HCT116 (cell line): Measurements from ENCODE around the gene TRPC4. TPM values are rescaled to one million over a fixed set of nuclear protein-coding genes. Genes with fewer than 3 reads are reported as not detected.

ENCODE experiments used
- ATAC-seq: fragments of 200-7000 bp; cut with Tn5 transposase; 2 replicates; pipeline ENCODE4 v1.9.1; 2020; ENCODE audit warnings: mild to moderate bottlenecking, moderate library complexity
- BruUV-seq: library from RNA; stranded (reverse); fragments of 400-500 nt; replicated peaks from 2 replicates; lab custom pipeline; 2021; lab: Mats Ljungman, UMichigan
- CTCF ChIA-PET: fragments of 300-600 bp; sonication (Branson Sonifier 250); formaldehyde crosslinking; loops from one replicate; lab custom pipeline; 2021; ENCODE audit warnings: antibody characterized with exemption; lab: Charles Lee
- POLR2A ChIA-PET: fragments of 300-600, 350-600 bp; sonication (Branson Sonifier 250); formaldehyde crosslinking; loops from one replicate; lab custom pipeline; 2021; ENCODE audit warnings: antibody characterized with exemption; lab: Charles Lee
- RAD21 ChIA-PET, 2 experiments: fragments of 300-600 bp; sonication (Branson Sonifier 250); formaldehyde crosslinking; loops; one replicate each; lab custom pipeline; 2023; ENCODE audit warnings: low total read pairs in 2 of 2; ENCODE audit not compliant: uncharacterized antibody in 2 of 2, unreplicated experiment in 2 of 2, low non-redundant PET in 1 of 2; lab: Charles Lee
- DNase-seq: peaks from one replicate; pipeline ENCODE4 v3.0.0-alpha.2; 2010; ENCODE audit warnings: low read depth, low spot score
- H2AFZ ChIP-seq: fragments of 200-600 bp; shearing (Covaris generic), sonication (generic); 2 replicates; pipeline ENCODE4 v1.6.1; 2017; ENCODE audit warnings: low read depth, mixed run types, mixed read lengths, antibody characterized with exemption, low read length; ENCODE audit not compliant: poor library complexity, severe bottlenecking
- H3K27ac ChIP-seq: 2 replicates; pipeline ENCODE4 v1.5.1; 2012; ENCODE audit warnings: low read depth, low read length
- H3K27me3 ChIP-seq: fragments of 200-600 bp; sonication (generic); 2 replicates; pipeline ENCODE4 v1.6.1; 2016; ENCODE audit warnings: mixed run types, low read length, mixed read lengths; ENCODE audit not compliant: insufficient read depth
- H3K36me3 ChIP-seq, 2 experiments: fragments of 200-500 bp in 1 of 2; fragments of 200-600 bp in 1 of 2; sonication (Bioruptor generic) in 1 of 2; sonication (generic) in 1 of 2; 2 replicates each; pipeline versions ENCODE4 v1.5.1 to v1.6.1; 2014 to 2016; ENCODE audit warnings: low read length in 2 of 2, inconsistent platforms in 1 of 2, mixed read lengths in 1 of 2, mixed run types in 1 of 2; ENCODE audit not compliant: insufficient read depth in 2 of 2, control insufficient read depth in 1 of 2
- H3K4me1 ChIP-seq, 2 experiments: fragments of 200-600 bp in 1 of 2; sonication (generic) in 1 of 2; 2 replicates each; pipeline versions ENCODE4 v1.5.1 to v1.6.1; 2012 to 2017; ENCODE audit warnings: low read length in 2 of 2, inconsistent platforms in 1 of 2, mild to moderate bottlenecking in 1 of 2, mixed read lengths in 1 of 2, mixed run types in 1 of 2, moderate library complexity in 1 of 2; ENCODE audit not compliant: insufficient read depth in 2 of 2, control insufficient read depth in 1 of 2
- H3K4me2 ChIP-seq: fragments of 200-600 bp; sonication (generic); 2 replicates; pipeline ENCODE4 v1.6.1; 2017; ENCODE audit warnings: mixed run types, low read length, mixed read lengths
- H3K4me3 ChIP-seq, 2 experiments: fragments of 200-600 bp in 1 of 2; sonication (generic) in 1 of 2; replicated peaks in 1 of 2; 2 replicates each; pipeline ENCODE4 v1.5.1; 2011 to 2016; ENCODE audit warnings: low read length in 2 of 2, control low read depth in 1 of 2, low read depth in 1 of 2, mild to moderate bottlenecking in 1 of 2, mixed read lengths in 1 of 2, mixed run types in 1 of 2
- H3K79me2 ChIP-seq: fragments of 200-600 bp; sonication (generic); 2 replicates; pipeline ENCODE4 v1.6.1; 2017; ENCODE audit warnings: mild to moderate bottlenecking, mixed run types, low read length, moderate library complexity, mixed read lengths; ENCODE audit not compliant: insufficient read depth
- H3K9ac ChIP-seq: fragments of 200-600 bp; sonication (generic); 2 replicates; pipeline ENCODE4 v1.6.1; 2016; ENCODE audit warnings: low read length, mixed read lengths
- H3K9me2 ChIP-seq: fragments of 200-600 bp; sonication (generic), shearing (Covaris generic); 2 replicates; pipeline ENCODE4 v1.6.1; 2017; ENCODE audit warnings: mixed run types, mild to moderate bottlenecking, moderate library complexity; ENCODE audit not compliant: insufficient read depth
- H3K9me3 ChIP-seq, 2 experiments: fragments of 200-500 bp in 1 of 2; fragments of 200-600 bp in 1 of 2; sonication (Bioruptor generic) in 1 of 2; sonication (generic) in 1 of 2; 2 replicates each; pipeline ENCODE4 v1.6.1; 2014 to 2017; ENCODE audit warnings: low read length in 2 of 2, mixed read lengths in 2 of 2, inconsistent platforms in 1 of 2, low read depth in 1 of 2, mild to moderate bottlenecking in 1 of 2, mixed run types in 1 of 2, moderate library complexity in 1 of 2; ENCODE audit not compliant: control insufficient read depth in 1 of 2, insufficient read depth in 1 of 2
- H4K20me1 ChIP-seq: fragments of 200-600 bp; sonication (generic), shearing (Covaris generic); 2 replicates; pipeline ENCODE4 v1.6.1; 2017; ENCODE audit warnings: mixed run types, mild to moderate bottlenecking, moderate library complexity; ENCODE audit not compliant: insufficient read depth
- CBX3 ChIP-seq: IDR thresholded peaks from 2 replicates; pipeline ENCODE4 v1.6.1; 2012; ENCODE audit warnings: low read depth
- EZH2phosphoT487 ChIP-seq: fragments of 200-600 bp; IDR thresholded peaks from 2 replicates; pipeline ENCODE4 v1.6.1; 2018; ENCODE audit warnings: antibody characterized with exemption, borderline replicate concordance
- POLR2A ChIP-seq: IDR thresholded peaks from 2 replicates; pipeline ENCODE4 v1.7.0; 2011; ENCODE audit warnings: borderline replicate concordance; ENCODE audit not compliant: insufficient read depth, insufficient read length; ENCODE audit errors: extremely low read depth
- POLR2AphosphoS5 ChIP-seq: IDR thresholded peaks from 2 replicates; pipeline ENCODE4 v1.6.1; 2011; ENCODE audit warnings: mild to moderate bottlenecking, low read depth, low read length, moderate library complexity
- YY1 ChIP-seq: IDR thresholded peaks from 2 replicates; pipeline ENCODE4 v1.6.1; 2011; ENCODE audit warnings: low read length, low read depth, moderate library complexity, mild to moderate bottlenecking; ENCODE audit not compliant: insufficient replicate concordance; ENCODE audit errors: extremely low read depth
- ZNF274 ChIP-seq: fragments of 200-500 bp; sonication (Bioruptor generic); IDR thresholded peaks from 2 replicates; pipeline ENCODE4 v1.6.1; 2014; ENCODE audit warnings: mild to moderate bottlenecking, low read depth, low read length, inconsistent platforms
- intact Hi-C: fragments of 100-400 bp; cut with micrococcal nuclease; formaldehyde crosslinking; loops from 2 replicates; pipeline ENCODE4 v1.10.0; 2022
- total RNA-seq: library from RNA; stranded (reverse); gene quantifications from one replicate; pipeline ENCODE4 v1.2.1, GENCODE V29; 2021; ENCODE audit not compliant: unreplicated experiment
- TF ChIP-seq, protein P1 (sequence below): IDR thresholded peaks from 2 replicates; pipeline ENCODE4 v1.6.1; 2011; ENCODE audit warnings: mild to moderate bottlenecking, low read length, moderate library complexity; ENCODE audit not compliant: insufficient replicate concordance; ENCODE audit errors: extremely low read depth

Gene TRPC4
- total RNA-seq, 1 experiment from 2014 or later: not detected

- Histone ChIP-seq H3K4me3 (no peak overlapping the region), H3K9ac (no peak overlapping the region), H3K36me3 (no peaks in the 10 kb centered on the region), H3K79me2 (no peaks in the 10 kb centered on the region), H3K4me1 (no peaks in the 10 kb centered on the region), H2AFZ (no peak overlapping the region), H3K4me2 (no peak overlapping the region), H4K20me1 (no peaks in the 10 kb centered on the region), H3K9me2 (no peaks in the 10 kb centered on the region), H3K27me3 (no peaks in the 10 kb centered on the region), H3K27ac (no peak overlapping the region), H3K9me3 (peaks cover 0 to 34% of the 10 kb centered on the region in 2 experiments; a peak in 2 of 4 replicates)
- intact Hi-C loops: no loop called here
- POLR2A ChIA-PET: no interaction called here
- RAD21 ChIA-PET: no interaction called here
- TF ChIP-seq POLR2AphosphoS5: no peak
- TF ChIP-seq, protein P1, sequence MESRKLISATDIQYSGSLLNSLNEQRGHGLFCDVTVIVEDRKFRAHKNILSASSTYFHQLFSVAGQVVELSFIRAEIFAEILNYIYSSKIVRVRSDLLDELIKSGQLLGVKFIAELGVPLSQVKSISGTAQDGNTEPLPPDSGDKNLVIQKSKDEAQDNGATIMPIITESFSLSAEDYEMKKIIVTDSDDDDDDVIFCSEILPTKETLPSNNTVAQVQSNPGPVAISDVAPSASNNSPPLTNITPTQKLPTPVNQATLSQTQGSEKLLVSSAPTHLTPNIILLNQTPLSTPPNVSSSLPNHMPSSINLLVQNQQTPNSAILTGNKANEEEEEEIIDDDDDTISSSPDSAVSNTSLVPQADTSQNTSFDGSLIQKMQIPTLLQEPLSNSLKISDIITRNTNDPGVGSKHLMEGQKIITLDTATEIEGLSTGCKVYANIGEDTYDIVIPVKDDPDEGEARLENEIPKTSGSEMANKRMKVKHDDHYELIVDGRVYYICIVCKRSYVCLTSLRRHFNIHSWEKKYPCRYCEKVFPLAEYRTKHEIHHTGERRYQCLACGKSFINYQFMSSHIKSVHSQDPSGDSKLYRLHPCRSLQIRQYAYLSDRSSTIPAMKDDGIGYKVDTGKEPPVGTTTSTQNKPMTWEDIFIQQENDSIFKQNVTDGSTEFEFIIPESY: no peak
- TF ChIP-seq ZNF274: no peak
- no peak for TF ChIP-seq YY1
- no peak for TF ChIP-seq POLR2A
- TF ChIP-seq CBX3: no peak
- no peak for TF ChIP-seq EZH2phosphoT487
- ATAC-seq (no peak), DNase-seq (no peak)
- no TSS peak for BruUV-seq
- CTCF ChIA-PET: no interaction called here
Observed at GRCh38 chr13:37681281-37682032, 188.1 kb downstream of the TRPC4 start.
